Measurements from ENCODE around the gene ICA1.
A peak's percentile ranks its signal among the peaks of the same experiment; 100 is the strongest.

The ICA1 gene

GRCh38 chr7:8228068-8228467 lies 33.9 kb downstream of the ICA1 start:
- FAIRE-seq = no peak
- DNase-seq (ENCODE audit: low spot score) = no peak

GRCh38 chr7:8227261-8227660 lies 34.7 kb downstream of the ICA1 start:
- FAIRE-seq (no peak), DNase-seq (ENCODE audit: low spot score) (no peak)

GRCh38 chr7:8226501-8226900 lies 35.5 kb downstream of the ICA1 start:
- FAIRE-seq = no peak

GRCh38 chr7:8221567-8221966 lies 40.4 kb downstream of the ICA1 start:
- DNase-seq (ENCODE audit: low spot score) = no peak
- FAIRE-seq = no peak

More at GRCh38 chr7:8226501-8226900, 35.5 kb downstream of the ICA1 start:
- no peak for DNase-seq (ENCODE audit: low spot score)

- no peak for FAIRE-seq
- no peak for DNase-seq (ENCODE audit: low spot score)
Measured at GRCh38 chr7:8221101-8221495, 40.9 kb downstream of the ICA1 start.

GRCh38 chr7:8220376-8221100 lies 41.4 kb downstream of the ICA1 start:
- FAIRE-seq (no peak), DNase-seq (ENCODE audit: low spot score) (no peak)

GRCh38 chr7:8217200-8218068 lies 44.5 kb downstream of the ICA1 start:
- DNase-seq (ENCODE audit: low spot score) (peak; percentile 51), FAIRE-seq (peak; percentile 91)

- no peak for FAIRE-seq
- DNase-seq (ENCODE audit: low spot score) = no peak
Measured at GRCh38 chr7:8216334-8216690, 45.7 kb downstream of the ICA1 start.

- DNase-seq (ENCODE audit: low spot score) (no peak), FAIRE-seq (no peak)
Measured at GRCh38 chr7:8215648-8216333, 46.2 kb downstream of the ICA1 start.

GRCh38 chr7:8214244-8214824 lies 47.6 kb downstream of the ICA1 start:
- DNase-seq (ENCODE audit: low spot score) = no peak

GRCh38 chr7:8213381-8213780 lies 48.6 kb downstream of the ICA1 start:
- DNase-seq (ENCODE audit: low spot score) (no peak), FAIRE-seq (no peak)

More at GRCh38 chr7:8214244-8214824, 47.6 kb downstream of the ICA1 start:
- no peak for FAIRE-seq

- DNase-seq (ENCODE audit: low spot score) = no peak
- FAIRE-seq = no peak
Measured at GRCh38 chr7:8212638-8213037, 49.3 kb downstream of the ICA1 start.

- DNase-seq (ENCODE audit: low spot score) (no peak), FAIRE-seq (no peak)
Measured at GRCh38 chr7:8211725-8212096, 50.3 kb downstream of the ICA1 start.

- FAIRE-seq (no peak), DNase-seq (ENCODE audit: low spot score) (no peak)
Measured at GRCh38 chr7:8210845-8211724, 50.9 kb downstream of the ICA1 start.

GRCh38 chr7:8209353-8209752 lies 52.6 kb downstream of the ICA1 start:
- DNase-seq (ENCODE audit: low spot score) = no peak
- no peak for FAIRE-seq

- DNase-seq (ENCODE audit: low spot score) = no peak
- FAIRE-seq = no peak
Measured at GRCh38 chr7:8208816-8209215, 53.2 kb downstream of the ICA1 start.

GRCh38 chr7:8206956-8207355 lies 55.0 kb downstream of the ICA1 start:
- no peak for FAIRE-seq

GRCh38 chr7:8205537-8205936 lies 56.4 kb downstream of the ICA1 start:
- FAIRE-seq (no peak), DNase-seq (ENCODE audit: low spot score) (no peak)

More at GRCh38 chr7:8206956-8207355, 55.0 kb downstream of the ICA1 start:
- DNase-seq (ENCODE audit: low spot score) = no peak

GRCh38 chr7:8205031-8205387 lies 57.0 kb downstream of the ICA1 start:
- FAIRE-seq (no peak), DNase-seq (ENCODE audit: low spot score) (no peak)

- FAIRE-seq (no peak), DNase-seq (ENCODE audit: low spot score) (no peak)
Measured at GRCh38 chr7:8204339-8205030, 57.5 kb downstream of the ICA1 start.

Measured in RCC 7860 (cell line).